K562 (cell line): Measurements from ENCODE around the gene EYA2. TPM values are rescaled to one million over a fixed set of nuclear protein-coding genes. Genes with fewer than 3 reads are reported as not detected.

Experiments used
- ATAC-seq: fragments of 200-7000 bp; cut with Tn5 transposase; 3 replicates; pipeline ENCODE4 v1.9.1; 2020; ENCODE audit warnings: moderate library complexity
- BruUV-seq: library from RNA; stranded (reverse); fragments of 400-500 nt; replicated peaks from 2 replicates; lab custom pipeline; 2021; lab: Mats Ljungman, UMichigan
- CTCF ChIA-PET: fragments of 300-600 bp; formaldehyde crosslinking; extraction: SDS; loops from one replicate; lab custom pipeline; 2021; ENCODE audit warnings: low intra/inter-chr PET ratio; lab: Yijun Ruan, JAX
- POLR2A ChIA-PET: fragments of 300-600, 350-650 bp; sonication (Branson Sonifier 250); formaldehyde crosslinking; extraction: SDS; loops from one replicate; lab custom pipeline; 2021; ENCODE audit warnings: antibody characterized with exemption, inconsistent platforms; lab: Yijun Ruan, JAX
- DNase-seq, 4 experiments: peaks; one replicate each; pipeline versions ENCODE4 v3.0.0 to v3.0.0-alpha.2; 2011 to 2018; ENCODE audit warnings: low spot score in 3 of 4, mixed read lengths in 3 of 4; ENCODE audit errors: extremely low read depth in 1 of 4
- FAIRE-seq: peaks from 2 replicates; lab custom pipeline; 2011; peaks lifted over from hg19 to GRCh38; lab: Jason Lieb, UNC
- H2AFZ ChIP-seq: 2 replicates; pipeline ENCODE4 v1.6.0; 2011; ENCODE audit warnings: low read depth, low read length, control low read depth, inconsistent platforms
- H3K27ac ChIP-seq: fragments of 200-600 bp; 3 replicates; pipeline ENCODE4 v1.8.0; 2011; ENCODE audit warnings: low read depth, mild to moderate bottlenecking, control low read depth, inconsistent platforms, low read length, moderate library complexity, mixed read lengths; ENCODE audit errors: extremely low read depth
- H3K27me3 ChIP-seq, 2 experiments: fragments of 300-600 bp in 1 of 2; 2 replicates in 1 of 2; 3 replicates in 1 of 2; pipeline versions ENCODE4 v1.6.0 to v1.8.0; 2011; ENCODE audit warnings: inconsistent platforms in 2 of 2, low read length in 2 of 2, mild to moderate bottlenecking in 1 of 2, mixed read lengths in 1 of 2, moderate library complexity in 1 of 2; ENCODE audit not compliant: control insufficient read depth in 2 of 2, insufficient read depth in 2 of 2
- H3K36me3 ChIP-seq: fragments of 300-600 bp; 3 replicates; pipeline ENCODE4 v1.8.0; 2011; ENCODE audit warnings: mild to moderate bottlenecking, low read length, inconsistent platforms; ENCODE audit not compliant: control insufficient read depth, insufficient read depth
- H3K4me1 ChIP-seq, 2 experiments: fragments of 200-600 bp in 1 of 2; replicated peaks in 1 of 2; 2 replicates in 1 of 2; 3 replicates in 1 of 2; pipeline versions ENCODE4 v1.5.1 to v1.8.0; 2011; ENCODE audit warnings: inconsistent platforms in 2 of 2, low read length in 2 of 2, mild to moderate bottlenecking in 1 of 2, mixed read lengths in 1 of 2, moderate library complexity in 1 of 2; ENCODE audit not compliant: control insufficient read depth in 2 of 2, insufficient read depth in 2 of 2
- H3K4me2 ChIP-seq: 2 replicates; pipeline ENCODE4 v1.6.1; 2011; ENCODE audit warnings: low read length, control low read depth, inconsistent platforms, mixed read lengths; ENCODE audit not compliant: insufficient read depth
- H3K4me3 ChIP-seq: fragments of 200-600 bp; sonication (generic), shearing (Covaris generic); 2 replicates; pipeline ENCODE4 v1.5.1; 2016; ENCODE audit warnings: control low read depth, inconsistent platforms
- H3K79me2 ChIP-seq: fragments of 200-600 bp; 3 replicates; pipeline ENCODE4 v1.8.0; 2011; ENCODE audit warnings: low read length, inconsistent platforms; ENCODE audit not compliant: control insufficient read depth, insufficient read depth
- H3K9ac ChIP-seq, 2 experiments: 2 replicates each; pipeline versions ENCODE4 v1.6.0 to v1.6.1; 2011; ENCODE audit warnings: low read depth in 2 of 2, low read length in 2 of 2, control low read depth in 1 of 2, inconsistent platforms in 1 of 2, mild to moderate bottlenecking in 1 of 2, mixed read lengths in 1 of 2; ENCODE audit not compliant: insufficient read depth in 1 of 2
- H3K9me1 ChIP-seq: one replicate; pipeline ENCODE4 v1.6.0; 2011; ENCODE audit warnings: inconsistent platforms, mild to moderate bottlenecking, low read length, moderate library complexity; ENCODE audit not compliant: control insufficient read depth, insufficient read depth
- H3K9me3 ChIP-seq: replicated peaks from 2 replicates; pipeline ENCODE4 v1.5.1; 2011; ENCODE audit warnings: low read depth, low read length, inconsistent platforms; ENCODE audit not compliant: control insufficient read depth, insufficient read depth
- H4K20me1 ChIP-seq: replicated peaks from 2 replicates; pipeline ENCODE4 v1.6.1; 2011; ENCODE audit warnings: low read length, inconsistent platforms, mixed read lengths; ENCODE audit not compliant: control insufficient read depth, insufficient read depth
- CREM ChIP-seq: IDR thresholded peaks from 2 replicates; pipeline ENCODE4 v1.6.1; 2014; ENCODE audit warnings: antibody characterized with exemption, low read depth
- DPF2 ChIP-seq: fragments of 450-650 bp; IDR thresholded peaks from 2 replicates; pipeline ENCODE4 v1.6.1; 2016
- LARP7 ChIP-seq: fragments of 450-650 bp; IDR thresholded peaks from 2 replicates; pipeline ENCODE4 v1.6.1; 2016
- ZNF507 ChIP-seq: conservative IDR thresholded peaks from 2 replicates; pipeline ENCODE4 v1.6.1; 2017; ENCODE audit warnings: missing genetic modification characterization, missing compliant biosample characterization
- WGBS: fragments of 100-300 bp; shearing (Covaris generic); methylation state at CpG from one replicate; pipeline ENCODE4 v1.1.6; 2016; ENCODE audit warnings: low coverage, mixed read lengths; ENCODE audit not compliant: insufficient coverage; ENCODE audit errors: missing lambda C conversion rate; 5-methylcytosine and 5-hydroxymethylcytosine counted together
- in situ Hi-C: fragments of 300-500 bp; cut with MboI; formaldehyde crosslinking; loops from 4 replicates; pipeline ENCODE4 v1.15.0; 2018; ENCODE audit warnings: inconsistent platforms, mixed read lengths
- intact Hi-C: fragments of 100-400 bp; cut with micrococcal nuclease; formaldehyde crosslinking; loops from 2 replicates; pipeline ENCODE4 v1.14.2; 2022
- polyA plus RNA-seq, 8 experiments: library from polyadenylated mRNA; depleted of rRNA in 4 of 8; stranded (reverse) in 5 of 8; unstranded in 3 of 8; fragments of >200 nt; fragmentation: Nextera tagmentation in 2 of 8; fragmentation: Illumina TruSeq in 1 of 8; extraction: Ambion mirVana in 2 of 8; extraction: Trizol in 1 of 8; gene quantifications; 2 replicates each; pipeline versions ENCODE4 v1.2.1 to v1.2.3, GENCODE V29; 2011 to 2014; ENCODE audit warnings: inconsistent platforms in 1 of 8, missing spikeins in 1 of 8
- total RNA-seq, 7 experiments: library from RNA; depleted of rRNA in 6 of 7; stranded (reverse); fragments of >200 nt in 6 of 7; fragmentation: Illumina TruSeq in 2 of 7; extraction: Trizol in 2 of 7; gene quantifications; 2 replicates each; pipeline versions ENCODE4 v1.2.1 to v1.2.3, GENCODE V29; 2011 to 2021; ENCODE audit warnings: low replicate concordance in 1 of 7
- TF ChIP-seq, protein P1 (sequence below): fragments of 450-650 bp; IDR thresholded peaks from one replicate; pipeline ENCODE4 v1.6.1; 2018; ENCODE audit warnings: mild to moderate bottlenecking, moderate library complexity; ENCODE audit not compliant: partially characterized antibody
- TF ChIP-seq, protein P2 (sequence below), 2 experiments: fragments of 450-650 bp in 1 of 2; sonication (generic) in 1 of 2; formaldehyde crosslinking in 1 of 2; IDR thresholded peaks; 2 replicates each; pipeline versions ENCODE4 v1.7.1 to v1.9.0; 2016 to 2022; ENCODE audit warnings: inconsistent platforms in 1 of 2, mild to moderate bottlenecking in 1 of 2, missing genetic modification reagents in 1 of 2

EYA2 gene
- total and polyA plus RNA-seq, 9 of the 15 experiments (the other 6 are each of a cell fraction or from before 2014, with no cell fraction given), result 0.03 TPM; not detected in 8

DNA sequence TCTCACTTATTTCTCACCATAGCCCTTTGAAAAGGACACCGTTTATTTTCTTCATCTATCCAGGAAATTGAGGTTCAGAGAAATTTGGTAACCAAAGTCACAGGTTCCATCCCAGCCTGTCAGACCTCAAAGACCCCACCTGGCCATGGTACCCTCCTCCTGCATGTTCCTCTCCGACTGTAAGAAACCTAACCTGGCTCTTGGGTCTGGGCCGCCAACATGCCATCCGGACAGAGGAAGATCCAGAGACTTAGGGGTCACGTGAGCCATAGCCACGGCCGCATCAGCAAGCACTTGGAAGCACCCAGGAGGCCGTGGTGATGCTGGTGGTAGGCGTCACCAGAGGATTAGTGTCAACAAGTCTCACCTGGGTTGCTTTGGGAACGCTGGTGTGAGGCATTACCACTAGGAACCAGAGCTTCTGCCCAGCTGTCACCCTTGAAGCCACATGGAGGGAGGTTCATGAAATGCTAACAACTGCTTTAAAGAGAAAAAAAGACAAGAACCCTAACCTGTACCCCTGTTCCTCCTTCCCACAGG, 177.1 kb downstream of the EYA2 start:
- in situ Hi-C loops, result no loop called here
- Histone ChIP-seq H3K9ac (no peak overlapping the region), H3K27me3 (peaks cover 0 to 11% of the 10 kb centered on the region in 2 experiments; a peak in 1 of 5 replicates), H3K4me3 (no peak overlapping the region), H3K9me1 (no peaks in the 10 kb centered on the region)
- intact Hi-C loops, result no loop called here
- CTCF ChIA-PET, result no interaction called here
- DNase-seq (no peak), ATAC-seq (no peak)
- WGBS, result under 1% methylated on average over 10 of the region's 10 CpGs
- TF ChIP-seq, protein P1, sequence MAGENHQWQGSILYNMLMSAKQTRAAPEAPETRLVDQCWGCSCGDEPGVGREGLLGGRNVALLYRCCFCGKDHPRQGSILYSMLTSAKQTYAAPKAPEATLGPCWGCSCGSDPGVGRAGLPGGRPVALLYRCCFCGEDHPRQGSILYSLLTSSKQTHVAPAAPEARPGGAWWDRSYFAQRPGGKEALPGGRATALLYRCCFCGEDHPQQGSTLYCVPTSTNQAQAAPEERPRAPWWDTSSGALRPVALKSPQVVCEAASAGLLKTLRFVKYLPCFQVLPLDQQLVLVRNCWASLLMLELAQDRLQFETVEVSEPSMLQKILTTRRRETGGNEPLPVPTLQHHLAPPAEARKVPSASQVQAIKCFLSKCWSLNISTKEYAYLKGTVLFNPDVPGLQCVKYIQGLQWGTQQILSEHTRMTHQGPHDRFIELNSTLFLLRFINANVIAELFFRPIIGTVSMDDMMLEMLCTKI, result no peak
- TF ChIP-seq DPF2 (no peak), CREM (no peak), LARP7 (no peak), ZNF507 (tag) (no peak)
- TF ChIP-seq, protein P2, sequence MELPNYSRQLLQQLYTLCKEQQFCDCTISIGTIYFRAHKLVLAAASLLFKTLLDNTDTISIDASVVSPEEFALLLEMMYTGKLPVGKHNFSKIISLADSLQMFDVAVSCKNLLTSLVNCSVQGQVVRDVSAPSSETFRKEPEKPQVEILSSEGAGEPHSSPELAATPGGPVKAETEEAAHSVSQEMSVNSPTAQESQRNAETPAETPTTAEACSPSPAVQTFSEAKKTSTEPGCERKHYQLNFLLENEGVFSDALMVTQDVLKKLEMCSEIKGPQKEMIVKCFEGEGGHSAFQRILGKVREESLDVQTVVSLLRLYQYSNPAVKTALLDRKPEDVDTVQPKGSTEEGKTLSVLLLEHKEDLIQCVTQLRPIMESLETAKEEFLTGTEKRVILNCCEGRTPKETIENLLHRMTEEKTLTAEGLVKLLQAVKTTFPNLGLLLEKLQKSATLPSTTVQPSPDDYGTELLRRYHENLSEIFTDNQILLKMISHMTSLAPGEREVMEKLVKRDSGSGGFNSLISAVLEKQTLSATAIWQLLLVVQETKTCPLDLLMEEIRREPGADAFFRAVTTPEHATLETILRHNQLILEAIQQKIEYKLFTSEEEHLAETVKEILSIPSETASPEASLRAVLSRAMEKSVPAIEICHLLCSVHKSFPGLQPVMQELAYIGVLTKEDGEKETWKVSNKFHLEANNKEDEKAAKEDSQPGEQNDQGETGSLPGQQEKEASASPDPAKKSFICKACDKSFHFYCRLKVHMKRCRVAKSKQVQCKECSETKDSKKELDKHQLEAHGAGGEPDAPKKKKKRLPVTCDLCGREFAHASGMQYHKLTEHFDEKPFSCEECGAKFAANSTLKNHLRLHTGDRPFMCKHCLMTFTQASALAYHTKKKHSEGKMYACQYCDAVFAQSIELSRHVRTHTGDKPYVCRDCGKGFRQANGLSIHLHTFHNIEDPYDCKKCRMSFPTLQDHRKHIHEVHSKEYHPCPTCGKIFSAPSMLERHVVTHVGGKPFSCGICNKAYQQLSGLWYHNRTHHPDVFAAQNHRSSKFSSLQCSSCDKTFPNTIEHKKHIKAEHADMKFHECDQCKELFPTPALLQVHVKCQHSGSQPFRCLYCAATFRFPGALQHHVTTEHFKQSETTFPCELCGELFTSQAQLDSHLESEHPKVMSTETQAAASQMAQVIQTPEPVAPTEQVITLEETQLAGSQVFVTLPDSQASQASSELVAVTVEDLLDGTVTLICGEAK (IDR thresholded peaks at IDR 0.05), result no peak
- TF ChIP-seq, protein P2 (CRISPR knock-in tag; IDR thresholded peaks at IDR 0.05), result no peak
- TF ChIP-seq, all 486 proteins: peak for 0
- POLR2A ChIA-PET, result no interaction called here
- Histone ChIP-seq H3K79me2 (no peaks in the 10 kb centered on the region), H2AFZ (no peak overlapping the region), H4K20me1 (no peaks in the 10 kb centered on the region), H3K4me1 (no peaks in the 10 kb centered on the region), H3K27ac (no peak overlapping the region), H3K9me3 (peaks cover 7% of the 10 kb centered on the region), H3K36me3 (no peaks in the 10 kb centered on the region), H3K4me2 (no peak overlapping the region)
- no TSS peak for BruUV-seq
- no peak for FAIRE-seq
